HG03196 (cell line): ENCODE measurements around the gene PCBP1.
"Not testable (repeated sequence)": the region's sequence is repeated elsewhere in the genome, so short reads cannot be mapped to it uniquely, and the experiment has no call there.

ENCODE experiments used
- ATAC-seq: cut with Tn5 transposase; IDR thresholded peaks from one replicate; pipeline ENCODE4 v1.9.1; 2021; ENCODE audit not compliant: unreplicated experiment

The PCBP1 gene

DNA sequence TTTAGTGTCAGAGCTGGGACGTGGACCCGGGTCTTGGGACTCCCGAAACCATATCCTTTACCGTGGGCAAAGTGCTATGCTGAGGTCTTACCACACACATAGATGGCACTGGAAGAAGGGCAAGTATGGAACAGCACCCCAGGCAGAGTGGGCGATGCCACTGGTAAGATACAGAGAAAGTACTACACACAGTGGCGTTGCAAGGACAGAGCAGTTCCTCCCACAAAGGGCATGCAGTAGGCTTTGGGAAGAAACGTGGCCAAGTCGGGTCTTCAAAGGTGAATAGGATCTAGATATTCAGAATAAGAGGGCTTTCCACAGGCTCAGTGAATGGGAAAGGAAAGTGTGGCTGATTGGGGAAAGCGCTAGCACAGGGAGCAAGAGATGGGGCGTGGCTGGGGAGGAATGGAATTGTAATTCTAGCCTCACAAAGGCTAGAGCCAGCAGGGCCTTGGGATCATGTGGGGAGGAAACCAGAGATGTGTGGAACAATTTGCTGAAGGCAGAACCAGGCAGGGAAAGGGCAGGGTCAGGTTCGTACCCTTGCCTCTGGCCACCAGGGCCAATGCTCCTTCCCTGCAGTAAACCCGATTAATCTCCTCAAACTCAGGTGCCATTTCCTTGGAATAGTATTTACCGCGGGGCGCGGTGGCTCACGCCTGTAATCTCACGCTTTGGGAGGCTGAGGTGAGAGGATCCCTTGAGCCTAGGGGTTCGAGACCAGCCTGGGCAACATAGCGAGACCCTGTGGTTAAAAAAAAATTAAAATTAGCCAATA, 36.0 kb downstream of the PCBP1 start:
- no peak for ATAC-seq

DNA sequence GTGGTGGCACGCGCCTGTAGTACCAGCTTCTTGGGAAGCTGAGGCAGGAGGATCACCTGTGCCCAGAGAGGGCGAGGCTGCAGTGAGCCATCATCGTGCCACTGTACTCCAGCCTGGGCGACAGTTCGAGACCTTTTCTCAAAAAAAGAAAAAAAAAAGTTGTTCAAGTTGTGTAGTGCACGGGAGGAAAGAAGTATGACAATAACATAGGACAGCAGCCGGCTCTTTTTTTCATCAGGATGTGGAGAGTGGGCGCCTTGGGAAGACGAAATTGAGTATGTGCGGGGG, 36.5 kb downstream of the PCBP1 start:
- ATAC-seq, result no peak

GRCh38 chr2:70124983-70125480, 37.8 kb downstream of the PCBP1 start:
- ATAC-seq, result no peak

DNA sequence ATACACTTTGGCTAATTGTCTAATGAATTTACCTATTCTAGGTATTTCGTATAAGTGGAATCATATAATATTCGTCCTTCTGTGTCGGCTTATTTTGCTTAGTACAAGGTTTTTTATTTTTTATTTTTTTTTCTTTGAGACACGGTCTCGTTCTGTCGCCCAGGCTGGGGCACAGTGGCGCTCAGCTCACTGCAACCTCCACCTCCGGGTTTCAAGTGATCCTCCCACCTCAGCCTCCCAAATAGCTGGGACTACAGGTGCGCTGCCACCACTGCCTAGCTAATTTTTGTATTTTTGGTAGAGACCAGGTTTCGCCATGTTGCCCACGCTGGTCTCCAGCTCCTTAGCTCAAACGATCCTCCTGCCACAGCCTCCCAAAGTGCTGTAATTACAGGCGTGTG, 38.2 kb downstream of the PCBP1 start:
- ATAC-seq, result no peak

GRCh38 chr2:70126413-70126812, 39.1 kb downstream of the PCBP1 start:
- no peak for ATAC-seq

GRCh38 chr2:70128005-70128404, 40.7 kb downstream of the PCBP1 start:
- no peak for ATAC-seq

DNA sequence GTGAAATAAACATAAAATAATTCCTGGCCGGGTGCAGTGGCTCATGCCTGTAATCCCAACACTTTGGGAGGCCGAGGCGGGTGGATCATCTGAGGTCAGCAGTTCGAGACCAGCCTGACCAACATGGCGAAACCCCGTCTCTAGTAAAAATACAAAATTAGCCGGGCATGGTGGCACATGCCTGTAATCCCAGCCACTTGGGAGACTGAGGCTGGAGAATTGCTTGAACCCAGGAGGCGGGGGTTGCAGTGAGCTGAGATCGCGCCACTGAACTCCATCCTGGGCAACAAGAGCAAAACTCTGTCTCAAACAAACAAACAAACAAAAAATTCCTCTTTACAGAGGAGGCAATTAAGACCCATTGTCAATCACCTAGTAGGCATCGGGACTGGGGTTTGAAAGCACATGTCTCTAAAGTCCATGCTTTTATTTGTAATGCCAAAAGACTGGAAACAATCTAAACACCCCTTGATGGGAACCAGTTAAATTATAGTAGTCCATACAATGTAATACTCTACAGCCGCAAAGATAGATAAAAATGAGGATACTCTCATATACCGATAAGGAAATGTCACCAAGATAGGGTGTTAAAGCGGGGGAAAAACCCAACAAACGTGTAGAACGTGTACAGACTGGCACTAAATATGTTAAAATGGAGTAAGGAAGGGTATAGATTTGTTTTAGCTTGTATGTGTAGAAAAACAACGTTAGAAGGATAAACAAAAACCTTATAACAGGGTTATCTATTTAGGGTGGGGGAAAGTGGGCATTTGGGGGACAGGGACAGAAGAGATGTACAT, 44.3 kb downstream of the PCBP1 start:
- not testable (repeated sequence) for ATAC-seq

DNA sequence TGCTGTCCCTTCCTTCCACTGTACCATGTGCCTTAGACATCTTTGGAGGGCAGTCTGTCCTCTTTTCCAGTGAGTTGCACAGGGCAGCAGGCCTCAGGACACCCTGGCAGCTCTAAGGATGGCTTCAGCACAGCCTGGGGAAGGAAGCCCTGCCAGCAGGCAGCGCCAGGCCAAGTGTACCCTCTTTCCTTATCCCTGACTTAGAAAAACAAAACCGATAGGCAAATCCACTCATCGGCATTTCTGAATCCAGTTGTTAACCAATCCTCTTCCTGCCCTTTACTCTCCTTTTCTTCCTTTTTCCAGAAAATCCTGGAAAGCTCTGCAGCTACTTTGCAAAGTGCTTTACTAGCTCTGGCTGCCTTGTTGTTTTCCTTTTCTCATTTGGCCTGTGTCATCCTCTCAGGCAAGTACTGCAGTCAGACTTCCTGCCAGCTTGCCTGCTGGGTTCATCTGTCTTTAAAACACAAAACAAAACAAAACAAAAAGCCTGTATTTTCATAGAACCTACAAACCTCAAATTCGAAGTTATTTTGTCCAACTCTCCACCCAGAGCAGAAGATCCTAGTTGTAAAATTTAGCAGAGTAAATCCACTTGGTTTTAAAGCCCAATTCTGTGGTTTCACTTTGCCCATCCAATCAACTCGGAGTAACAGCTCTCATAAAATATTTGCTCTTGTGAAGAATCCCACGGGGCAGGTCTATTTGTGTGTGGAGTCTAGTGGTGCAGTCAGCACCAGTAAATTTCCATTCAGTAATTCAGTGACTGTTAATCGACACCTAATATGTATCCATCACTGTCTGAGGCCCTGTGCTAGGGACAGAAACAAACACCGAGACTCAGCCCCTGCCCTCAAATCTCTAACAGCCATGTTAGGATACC, 45.2 kb downstream of the PCBP1 start:
- peak; percentile 43 for ATAC-seq

DNA sequence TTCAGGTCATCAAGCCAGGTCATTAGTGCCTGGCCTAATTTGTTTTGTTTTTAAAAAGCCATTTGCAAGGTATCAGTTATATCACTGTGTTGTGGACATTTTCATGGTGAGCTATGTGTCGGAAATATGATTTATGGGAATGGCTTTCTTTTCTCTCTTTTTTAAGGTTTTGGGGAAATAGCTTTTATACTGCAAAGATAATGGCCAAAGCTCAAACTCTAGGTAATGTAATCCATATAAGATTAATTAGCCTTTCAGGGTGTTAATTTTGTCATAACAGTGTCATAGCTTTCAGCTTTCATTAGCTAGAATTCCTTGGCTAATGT, 45.8 kb downstream of the PCBP1 start:
- ATAC-seq, result no peak

DNA sequence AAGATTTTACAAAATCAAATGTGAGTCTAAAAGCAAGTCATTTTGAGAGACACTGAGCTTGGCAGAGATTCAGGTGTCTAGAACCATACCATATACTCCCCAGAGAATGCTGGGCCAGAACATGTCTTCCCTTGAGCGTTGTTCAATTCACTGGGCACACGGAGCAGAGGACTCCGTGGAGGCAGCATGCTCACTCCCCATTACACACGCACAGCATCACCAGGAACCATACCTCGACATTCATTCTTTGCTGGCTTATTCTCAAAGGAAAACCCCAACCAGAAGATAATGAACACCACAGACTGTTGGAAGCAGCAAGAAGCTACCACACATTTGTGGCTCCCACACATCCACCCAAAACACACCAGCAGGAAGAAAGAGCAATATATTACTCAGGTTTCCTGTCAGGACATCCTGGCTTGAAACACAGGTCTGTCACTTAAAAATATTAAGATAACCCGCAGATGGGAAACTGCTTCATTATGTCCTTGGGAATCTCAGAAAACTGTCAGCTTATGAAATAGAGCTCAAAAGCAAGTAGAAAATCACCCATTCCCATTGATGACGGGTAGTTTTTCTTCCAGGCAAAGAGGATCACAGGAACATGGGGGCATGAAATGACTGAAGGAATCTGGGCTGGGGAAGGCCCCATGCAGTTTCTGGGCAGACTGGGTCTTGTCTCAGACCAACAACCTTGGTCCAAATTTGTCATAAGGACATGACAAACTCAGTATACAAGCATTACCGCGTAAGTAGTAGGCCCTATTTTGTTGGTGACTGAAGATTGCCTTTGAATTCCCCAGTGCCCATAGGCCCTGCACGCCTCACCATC, 46.4 kb downstream of the PCBP1 start:
- ATAC-seq, result no peak

- ATAC-seq, result not testable (repeated sequence)
Observed at GRCh38 chr2:70134323-70134983, 47.2 kb downstream of the PCBP1 start.
